Measurements from ENCODE around the gene MMRN1. TPM values are rescaled to one million over a fixed set of nuclear protein-coding genes. Genes with fewer than 3 reads are reported as not detected.

The MMRN1 gene
- total RNA-seq, 4 donors from 2014 or later = 70.9 to 266 (median 156) TPM

DNA sequence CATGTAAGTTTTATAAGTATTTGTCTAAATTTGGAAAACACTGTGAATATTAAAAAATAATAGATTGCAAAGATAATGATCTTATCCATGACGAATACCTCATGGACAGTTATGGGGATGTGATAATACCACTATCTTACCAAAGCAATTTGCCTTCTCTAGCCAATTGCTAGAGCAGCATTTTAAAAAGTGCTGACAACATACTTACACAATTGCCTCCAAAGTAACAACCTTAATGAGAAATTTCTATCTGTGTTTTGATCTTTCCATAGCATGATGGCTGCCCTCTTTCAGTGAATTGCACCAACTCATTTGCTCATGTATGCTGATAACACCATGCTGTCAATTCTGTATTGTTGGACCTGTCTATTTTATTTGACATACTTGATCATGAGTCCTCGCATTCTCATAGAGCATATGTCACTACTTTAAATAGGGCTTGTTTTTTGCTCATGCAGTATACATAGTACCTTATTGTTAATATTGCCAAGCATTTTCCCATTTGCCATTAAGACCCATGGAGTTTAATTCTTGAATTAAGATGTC, 87.2 kb downstream of the MMRN1 start:
- Histone ChIP-seq H3K27ac (no peak overlapping the region), H3K36me3 (no peaks in the 10 kb centered on the region), H3K4me1 (no peaks in the 10 kb centered on the region), H3K27me3 (no peaks in the 10 kb centered on the region), H3K4me3 (no peak overlapping the region), H3K9me3 (no peaks in the 10 kb centered on the region)
- no peak for TF ChIP-seq POLR2A (IDR thresholded peaks at IDR 0.05)
- TF ChIP-seq, protein P1, sequence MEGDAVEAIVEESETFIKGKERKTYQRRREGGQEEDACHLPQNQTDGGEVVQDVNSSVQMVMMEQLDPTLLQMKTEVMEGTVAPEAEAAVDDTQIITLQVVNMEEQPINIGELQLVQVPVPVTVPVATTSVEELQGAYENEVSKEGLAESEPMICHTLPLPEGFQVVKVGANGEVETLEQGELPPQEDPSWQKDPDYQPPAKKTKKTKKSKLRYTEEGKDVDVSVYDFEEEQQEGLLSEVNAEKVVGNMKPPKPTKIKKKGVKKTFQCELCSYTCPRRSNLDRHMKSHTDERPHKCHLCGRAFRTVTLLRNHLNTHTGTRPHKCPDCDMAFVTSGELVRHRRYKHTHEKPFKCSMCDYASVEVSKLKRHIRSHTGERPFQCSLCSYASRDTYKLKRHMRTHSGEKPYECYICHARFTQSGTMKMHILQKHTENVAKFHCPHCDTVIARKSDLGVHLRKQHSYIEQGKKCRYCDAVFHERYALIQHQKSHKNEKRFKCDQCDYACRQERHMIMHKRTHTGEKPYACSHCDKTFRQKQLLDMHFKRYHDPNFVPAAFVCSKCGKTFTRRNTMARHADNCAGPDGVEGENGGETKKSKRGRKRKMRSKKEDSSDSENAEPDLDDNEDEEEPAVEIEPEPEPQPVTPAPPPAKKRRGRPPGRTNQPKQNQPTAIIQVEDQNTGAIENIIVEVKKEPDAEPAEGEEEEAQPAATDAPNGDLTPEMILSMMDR (IDR thresholded peaks at IDR 0.05) = no peak
- no peak for DNase-seq
- intact Hi-C loops (cut with DNase I; ENCODE audit: low total_unique reads) = no loop called here

DNA sequence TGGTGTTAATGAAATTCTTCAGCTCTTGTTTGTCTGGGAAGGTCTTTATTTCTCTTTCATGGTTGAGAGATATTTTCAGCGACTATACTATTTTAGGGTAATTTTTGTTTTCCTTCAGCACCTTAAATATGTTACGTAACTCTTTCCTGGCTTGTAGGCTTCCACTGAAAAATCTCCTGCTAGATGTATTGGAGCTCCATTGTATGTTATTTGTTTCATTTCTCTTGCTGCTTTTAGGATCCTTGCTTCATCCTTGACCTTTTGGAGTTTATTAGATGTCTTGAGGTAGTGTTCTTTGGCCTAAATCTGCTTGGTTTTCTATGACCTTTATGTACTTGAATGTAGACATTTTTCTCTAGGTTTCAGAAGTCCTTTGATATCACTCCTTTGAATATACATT, 93.6 kb downstream of the MMRN1 start:
- intact Hi-C loops (cut with DNase I; ENCODE audit: low total_unique reads) = no loop called here

DNA sequence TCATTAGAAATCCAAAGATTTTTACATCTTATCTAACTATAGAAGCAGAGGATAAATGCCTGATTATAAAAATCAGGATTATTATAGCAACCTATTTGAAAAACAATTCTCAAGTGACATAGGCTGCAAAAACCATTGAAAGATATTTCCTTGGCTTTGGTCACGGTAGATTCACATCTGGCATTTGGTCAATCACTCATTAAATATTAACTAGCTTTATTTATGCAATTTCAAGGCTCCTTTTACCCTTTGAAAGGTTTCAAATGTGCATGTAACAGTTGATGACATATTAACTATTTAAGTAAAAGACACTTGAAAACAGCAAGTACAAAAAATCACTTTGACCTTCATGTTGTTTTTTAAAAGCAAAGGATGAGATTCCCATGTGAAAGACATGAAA, 98.1 kb downstream of the MMRN1 start:
- H3K27ac ChIP-seq = no peak overlapping the region
- no peak overlapping the region for H3K4me3 ChIP-seq
- H3K36me3 ChIP-seq = no peaks in the 10 kb centered on the region
- no peaks in the 10 kb centered on the region for H3K9me3 ChIP-seq
- no peaks in the 10 kb centered on the region for H3K4me1 ChIP-seq
- no peaks in the 10 kb centered on the region for H3K27me3 ChIP-seq
- TF ChIP-seq POLR2A (IDR thresholded peaks at IDR 0.05) = no peak
- TF ChIP-seq, protein P1 (IDR thresholded peaks at IDR 0.05) = no peak
- no peak for DNase-seq
- intact Hi-C loops (cut with DNase I; ENCODE audit: low total_unique reads) = no loop called here

More for the DNA sequence above, 93.6 kb downstream of the MMRN1 start:
- no peaks in the 10 kb centered on the region for H3K9me3 ChIP-seq
- H3K27me3 ChIP-seq = no peaks in the 10 kb centered on the region
- DNase-seq = no peak
- H3K4me1 ChIP-seq = no peaks in the 10 kb centered on the region
- TF ChIP-seq POLR2A (IDR thresholded peaks at IDR 0.05) = no peak
- TF ChIP-seq, protein P1 (IDR thresholded peaks at IDR 0.05) = no peak
- no peak overlapping the region for H3K4me3 ChIP-seq
- H3K36me3 ChIP-seq = no peaks in the 10 kb centered on the region
- H3K27ac ChIP-seq = no peak overlapping the region

DNA sequence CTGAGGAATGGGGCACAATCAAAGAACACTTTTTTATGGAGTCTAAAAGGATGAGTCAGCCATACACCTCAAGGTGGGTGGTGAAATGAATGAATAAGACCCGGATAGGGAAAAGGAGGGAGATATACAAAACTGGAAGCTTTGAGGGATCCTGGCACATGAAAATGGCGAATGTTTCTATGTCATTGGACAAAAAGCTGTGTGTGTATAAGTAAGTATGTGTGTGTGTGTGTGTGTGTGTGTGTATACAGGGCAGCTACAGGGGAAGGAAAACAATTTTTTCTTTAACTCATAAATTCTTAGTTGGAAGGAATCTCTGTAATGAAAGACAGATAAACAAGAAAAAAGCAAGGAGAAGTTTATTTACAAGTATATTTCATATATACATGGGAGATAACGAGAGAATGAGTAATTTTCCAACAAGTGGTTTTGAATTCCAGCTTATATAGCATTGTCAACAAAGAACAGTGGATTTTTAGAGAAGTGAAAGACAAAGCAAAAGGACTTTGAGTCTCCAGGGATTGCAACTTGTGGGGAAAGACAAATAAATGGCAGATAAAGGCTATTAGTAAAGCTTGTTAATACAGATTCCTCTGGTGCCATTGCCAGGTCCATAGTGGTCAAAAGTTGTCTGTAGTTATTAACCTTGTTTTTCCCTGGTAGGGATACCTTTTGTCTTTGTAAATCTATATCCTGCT, 99.7 kb downstream of the MMRN1 start:
- intact Hi-C loops (cut with DNase I; ENCODE audit: low total_unique reads) = no loop called here
- no peaks in the 10 kb centered on the region for H3K9me3 ChIP-seq
- no peaks in the 10 kb centered on the region for H3K27me3 ChIP-seq
- H3K4me3 ChIP-seq = no peak overlapping the region
- TF ChIP-seq, protein P1 (IDR thresholded peaks at IDR 0.05) = no peak
- no peak for TF ChIP-seq POLR2A (IDR thresholded peaks at IDR 0.05)
- no peaks in the 10 kb centered on the region for H3K4me1 ChIP-seq
- no peak overlapping the region for H3K27ac ChIP-seq
- H3K36me3 ChIP-seq = no peaks in the 10 kb centered on the region
- DNase-seq = no peak

DNA sequence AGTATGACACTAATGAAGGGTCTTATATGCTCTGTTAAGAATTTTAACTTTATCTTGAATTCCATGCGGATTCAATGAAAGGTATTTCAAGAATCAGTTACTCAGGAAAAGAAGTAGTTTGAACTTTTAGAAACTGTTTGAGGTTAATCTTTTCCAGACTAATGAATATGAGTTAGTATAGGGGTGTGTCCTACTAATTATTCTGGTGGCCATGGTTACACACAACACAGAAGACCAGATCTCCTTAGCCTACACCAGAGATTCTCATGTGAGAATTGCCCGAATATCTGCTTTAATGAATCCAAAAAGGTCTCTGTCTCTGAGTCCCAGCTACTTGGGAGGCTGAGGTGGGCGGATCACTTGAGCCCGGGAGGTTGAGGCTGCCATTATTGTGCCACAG, 100.4 kb downstream of the MMRN1 start:
- Histone ChIP-seq H3K36me3 (no peaks in the 10 kb centered on the region), H3K9me3 (no peaks in the 10 kb centered on the region), H3K27ac (no peak overlapping the region), H3K4me1 (no peaks in the 10 kb centered on the region), H3K27me3 (no peaks in the 10 kb centered on the region), H3K4me3 (no peak overlapping the region)
- DNase-seq = no peak
- intact Hi-C loops (cut with DNase I; ENCODE audit: low total_unique reads) = no loop called here
- TF ChIP-seq, protein P1 (IDR thresholded peaks at IDR 0.05) = no peak
- TF ChIP-seq POLR2A (IDR thresholded peaks at IDR 0.05) = no peak

Measured in uterus (tissue), 4 donors.